Esophagus squamous epithelium (tissue), 4 donors: ENCODE data around the gene DIS3L2.

ENCODE experiments used
- POLR2A ChIP-seq, 4 donors: fragments of 450-650 bp; IDR thresholded peaks; one replicate each; pipeline ENCODE4 v1.6.1; 2017; ENCODE audit warnings: antibody characterized with exemption in 4 of 4, mild to moderate bottlenecking in 4 of 4, moderate library complexity in 3 of 4
- TF ChIP-seq, protein P1 (sequence below), 6 experiments: fragments of 450-650 bp in 4 of 6; fragments of 200-600 bp in 2 of 6; sonication (generic) in 2 of 6; IDR thresholded peaks; one replicate each; pipeline ENCODE4 v1.5.1; 2016 to 2019; ENCODE audit warnings: antibody characterized with exemption in 6 of 6, mild to moderate bottlenecking in 4 of 6, moderate library complexity in 4 of 6

DNA sequence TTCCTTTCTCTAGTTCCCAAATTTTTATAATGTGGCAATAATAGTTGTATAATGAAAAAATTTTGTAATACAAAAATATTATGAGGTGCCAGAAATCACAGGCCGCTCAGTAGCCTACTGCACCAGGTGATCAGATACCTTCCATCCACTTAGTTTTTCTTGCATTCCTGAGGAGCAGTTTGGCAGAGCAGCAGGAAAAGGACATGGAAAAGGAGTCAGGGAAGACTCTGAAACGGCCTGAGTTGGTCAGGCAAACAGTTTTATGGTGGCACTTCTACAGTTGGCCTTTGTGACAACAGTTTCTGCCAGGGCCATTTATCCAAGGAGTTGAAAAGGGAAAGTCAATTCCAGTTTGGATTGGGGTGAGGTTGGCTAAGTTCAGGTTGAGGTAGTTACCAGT, 251.7 kb downstream of the DIS3L2 start:
- TF ChIP-seq, protein P1, sequence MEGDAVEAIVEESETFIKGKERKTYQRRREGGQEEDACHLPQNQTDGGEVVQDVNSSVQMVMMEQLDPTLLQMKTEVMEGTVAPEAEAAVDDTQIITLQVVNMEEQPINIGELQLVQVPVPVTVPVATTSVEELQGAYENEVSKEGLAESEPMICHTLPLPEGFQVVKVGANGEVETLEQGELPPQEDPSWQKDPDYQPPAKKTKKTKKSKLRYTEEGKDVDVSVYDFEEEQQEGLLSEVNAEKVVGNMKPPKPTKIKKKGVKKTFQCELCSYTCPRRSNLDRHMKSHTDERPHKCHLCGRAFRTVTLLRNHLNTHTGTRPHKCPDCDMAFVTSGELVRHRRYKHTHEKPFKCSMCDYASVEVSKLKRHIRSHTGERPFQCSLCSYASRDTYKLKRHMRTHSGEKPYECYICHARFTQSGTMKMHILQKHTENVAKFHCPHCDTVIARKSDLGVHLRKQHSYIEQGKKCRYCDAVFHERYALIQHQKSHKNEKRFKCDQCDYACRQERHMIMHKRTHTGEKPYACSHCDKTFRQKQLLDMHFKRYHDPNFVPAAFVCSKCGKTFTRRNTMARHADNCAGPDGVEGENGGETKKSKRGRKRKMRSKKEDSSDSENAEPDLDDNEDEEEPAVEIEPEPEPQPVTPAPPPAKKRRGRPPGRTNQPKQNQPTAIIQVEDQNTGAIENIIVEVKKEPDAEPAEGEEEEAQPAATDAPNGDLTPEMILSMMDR (IDR thresholded peaks at IDR 0.05): no peak
- TF ChIP-seq POLR2A (IDR thresholded peaks at IDR 0.05): no peak
